Left renal cortex interstitium (tissue), 4 donors: ENCODE measurements around the gene UPK3BL1. TPM values are rescaled to one million over a fixed set of nuclear protein-coding genes. Genes with fewer than 3 reads are reported as not detected.
A peak's percentile ranks its signal among the peaks of the same experiment; 100 is the strongest.
"Not testable (repeated sequence)": the region's sequence is repeated elsewhere in the genome, so short reads cannot be mapped to it uniquely, and the experiment has no call there.

Experiments
- DNase-seq, 4 donors: peaks; one replicate each; pipeline ENCODE4 v3.0.0-alpha.2; 2013; ENCODE audit warnings: low read depth in 4 of 4, low spot score in 2 of 4, missing footprints in 1 of 4
- polyA plus RNA-seq, 4 donors: library from polyadenylated mRNA; unstranded; fragments of 120-200 nt; gene quantifications; one replicate each; pipeline ENCODE4 v1.2.1, GENCODE V29; 2013; ENCODE audit not compliant: insufficient read length in 4 of 4

UPK3BL1 gene, protein sequence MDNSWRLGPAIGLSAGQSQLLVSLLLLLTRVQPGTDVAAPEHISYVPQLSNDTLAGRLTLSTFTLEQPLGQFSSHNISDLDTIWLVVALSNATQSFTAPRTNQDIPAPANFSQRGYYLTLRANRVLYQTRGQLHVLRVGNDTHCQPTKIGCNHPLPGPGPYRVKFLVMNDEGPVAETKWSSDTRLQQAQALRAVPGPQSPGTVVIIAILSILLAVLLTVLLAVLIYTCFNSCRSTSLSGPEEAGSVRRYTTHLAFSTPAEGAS
- polyA plus RNA-seq, result 10 to 100 TPM in 3 of 4 donors, 1 to 10 TPM in 1; 8.6 to 34.8 (median 16.1) TPM

DNA sequence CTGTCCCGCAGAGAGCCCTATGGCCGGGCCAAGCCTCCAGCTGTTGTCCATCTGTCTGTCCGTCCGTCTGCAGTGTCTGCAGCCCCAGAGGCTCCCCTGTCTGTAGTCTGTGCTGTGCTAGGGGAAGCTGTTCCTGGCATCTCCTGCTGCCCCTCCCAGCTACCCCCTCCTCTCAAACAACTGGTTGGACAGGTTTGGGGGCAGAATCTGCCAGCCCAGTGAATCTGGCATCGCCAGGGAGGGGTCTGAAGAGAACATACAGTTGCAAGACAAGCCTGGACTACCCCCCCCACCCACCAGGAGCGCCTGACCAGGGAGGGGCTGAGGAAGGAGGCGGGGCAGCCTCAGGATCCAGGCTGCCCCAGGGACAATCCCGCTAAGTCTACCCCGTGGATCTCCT is at the start of gene UPK3BL1:
TSS of gene UPK3BL1 (minus strand) at position 101 of the 400 bp plus-strand sequence. CDS start at position 51, 50 bp downstream.
- DNase-seq, result not testable (repeated sequence)

GRCh38 chr7:102690602-102691001 is 48.0 kb upstream of the UPK3BL1 start:
- DNase-seq, result not testable (repeated sequence)

- not testable (repeated sequence) for DNase-seq
These were observed 47.1 kb upstream of the UPK3BL1 start for GRCh38 chr7:102689436-102690282.

DNA sequence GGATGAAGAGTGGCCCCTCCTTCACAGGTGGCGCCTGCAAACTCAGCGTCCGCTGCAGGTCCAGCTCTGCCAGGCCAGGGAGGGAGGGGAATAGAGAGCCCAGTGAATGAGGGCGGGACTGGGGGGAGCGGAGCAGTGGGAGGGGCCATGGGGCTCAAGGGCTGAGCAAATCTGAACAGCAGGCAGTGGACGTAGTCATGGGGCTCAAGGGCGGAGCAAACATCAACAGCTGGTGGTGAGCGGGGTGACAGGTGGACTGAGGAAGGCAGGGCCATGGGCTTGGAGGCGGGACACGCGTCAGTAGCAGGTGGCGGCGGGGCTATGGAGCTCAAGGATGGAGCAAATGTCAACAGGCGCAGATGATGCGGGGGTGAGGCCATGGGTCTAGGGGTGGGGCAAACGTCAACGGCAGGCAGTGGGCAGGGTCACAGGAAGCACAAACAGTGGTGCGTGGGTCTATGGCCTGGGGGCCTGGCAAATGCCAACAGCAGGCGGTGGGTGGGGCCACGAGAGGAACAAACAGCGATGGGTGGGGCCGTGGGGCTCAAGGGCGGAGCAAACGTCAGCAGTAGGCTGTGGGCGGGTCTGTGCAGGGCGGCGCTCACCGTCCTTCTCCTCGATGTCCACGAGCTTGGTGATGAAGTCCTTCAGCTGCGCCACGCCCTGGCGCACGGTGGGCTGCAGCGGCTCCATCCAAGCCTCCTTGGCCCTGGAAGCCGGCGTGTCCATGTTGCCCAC is 45.9 kb upstream of the UPK3BL1 start:
- DNase-seq, result not testable (repeated sequence)

- DNase-seq, result not testable (repeated sequence)
These were observed 40.0 kb upstream of the UPK3BL1 start for GRCh38 chr7:102682560-102682959.

- not testable (repeated sequence) for DNase-seq
These were observed 38.2 kb upstream of the UPK3BL1 start for GRCh38 chr7:102680780-102681179.

DNA sequence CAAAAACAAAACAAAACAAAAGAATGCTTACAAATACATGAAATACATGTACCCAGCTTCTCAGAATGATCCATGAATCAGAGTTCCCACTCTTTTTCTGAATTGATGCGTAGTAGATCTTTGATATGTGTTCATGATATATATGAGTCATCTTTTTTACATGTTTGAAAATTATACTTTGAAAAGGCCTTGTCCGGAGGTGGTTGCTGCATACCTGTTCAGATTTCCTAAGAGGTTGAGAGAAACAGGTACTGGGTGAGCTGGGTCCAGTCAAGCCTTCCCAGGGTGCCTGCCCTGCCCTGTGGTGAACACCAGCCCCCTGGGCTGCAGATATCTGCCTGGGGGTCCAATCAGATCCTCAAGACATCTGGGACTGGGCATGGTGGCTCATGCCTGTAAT is 33.0 kb upstream of the UPK3BL1 start:
- not testable (repeated sequence) for DNase-seq

DNA sequence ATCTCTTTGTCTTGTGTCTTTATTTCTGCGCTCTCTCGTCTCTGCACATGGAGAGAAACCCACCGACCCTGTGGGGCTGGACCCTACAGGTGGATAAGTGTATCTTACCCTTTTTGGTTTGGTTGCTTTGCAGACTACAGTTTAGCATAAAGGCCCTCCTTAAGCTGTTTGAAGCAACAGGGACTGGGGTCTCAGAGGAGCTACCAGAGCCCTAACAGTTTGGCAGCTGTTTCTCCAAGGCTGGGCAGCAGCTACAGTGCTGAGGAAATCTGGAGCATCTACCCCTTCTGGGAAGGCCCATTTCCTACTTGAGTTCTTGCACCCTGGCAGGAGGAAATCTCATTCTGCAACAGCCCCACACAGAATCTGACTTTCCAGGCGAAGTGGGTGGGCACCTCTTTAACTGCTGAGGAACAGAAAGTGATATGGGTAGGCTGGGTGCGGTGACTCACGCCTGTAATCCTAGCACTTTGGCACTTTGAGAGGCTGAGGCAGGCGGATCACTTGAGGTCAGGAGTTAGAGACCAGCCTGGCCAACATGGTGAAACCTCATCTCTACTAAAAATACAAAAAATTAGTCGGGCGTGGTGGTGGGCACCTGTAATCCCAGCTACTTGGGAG is 31.0 kb upstream of the UPK3BL1 start:
- not testable (repeated sequence) for DNase-seq

DNA sequence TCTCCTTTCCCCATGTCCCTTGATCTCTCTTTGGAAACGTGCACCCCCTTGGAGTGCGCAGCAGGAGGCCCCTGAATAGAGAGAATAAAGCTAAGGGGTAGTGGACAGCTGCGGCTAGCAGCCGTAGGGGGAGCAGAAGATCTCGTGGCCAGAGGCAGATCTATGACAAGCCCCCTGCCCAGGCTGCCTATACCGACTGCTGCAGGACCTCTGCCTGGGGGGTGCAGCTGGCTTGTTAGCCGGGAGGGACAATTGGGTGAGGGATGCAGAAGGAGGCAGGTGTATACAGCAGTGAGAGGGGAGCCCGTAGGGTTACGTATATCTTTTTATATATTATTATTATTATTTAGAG is 29.3 kb upstream of the UPK3BL1 start:
- DNase-seq, result not testable (repeated sequence)

- peak in 3 of 4 donors; percentile 11 to 64 (median 37) for DNase-seq
These were observed 28.8 kb upstream of the UPK3BL1 start, which contains the start of gene POLR2J2 for GRCh38 chr7:102671166-102671955. Gene POLR2J2 (minus strand): TSS chr7:102671663. CDS start chr7:102671601, 62 bp downstream.

DNA sequence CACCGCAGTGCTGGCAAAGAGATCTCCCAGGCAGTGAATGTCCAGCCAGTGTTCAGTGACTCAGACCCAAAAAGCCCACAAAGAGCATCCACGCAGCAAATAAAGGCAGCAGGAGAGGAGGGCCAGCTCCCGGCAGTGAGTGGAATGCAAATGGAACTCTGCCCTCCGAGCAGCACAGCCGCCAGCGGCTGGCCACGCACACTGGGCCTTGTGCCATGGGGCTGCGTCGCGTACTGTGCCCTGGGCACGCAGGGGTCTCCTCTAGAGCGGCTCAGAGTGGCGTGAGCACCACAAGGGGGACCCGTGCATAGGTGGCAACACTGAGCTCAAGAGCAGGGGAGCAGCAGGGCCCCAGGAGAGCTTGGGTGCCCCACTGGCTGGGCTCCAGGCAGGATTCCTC is 24.9 kb upstream of the UPK3BL1 start:
- not testable (repeated sequence) for DNase-seq

DNA sequence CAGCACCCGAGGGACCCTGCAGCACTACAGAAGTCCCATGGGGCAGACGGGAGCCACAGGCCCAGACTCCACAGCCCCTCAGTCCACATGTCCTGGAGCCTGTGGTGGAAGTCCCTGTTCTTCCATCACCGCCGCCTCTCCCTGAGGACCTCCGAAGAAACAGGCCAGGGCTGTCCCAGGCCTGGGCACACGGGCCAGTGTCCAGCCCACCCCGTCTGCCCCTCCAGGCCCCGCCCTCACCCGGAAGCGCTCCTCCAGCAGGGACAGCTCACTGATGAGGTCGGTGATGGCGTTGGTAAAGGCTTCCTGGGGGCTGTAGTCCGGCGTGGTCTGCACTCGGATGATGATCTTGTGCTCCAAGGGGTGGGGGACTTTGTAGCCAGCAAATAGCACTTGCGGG is 24.3 kb upstream of the UPK3BL1 start:
- not testable (repeated sequence) for DNase-seq

GRCh38 chr7:102664765-102665164 is 22.2 kb upstream of the UPK3BL1 start:
- DNase-seq, result not testable (repeated sequence)

GRCh38 chr7:102649924-102650323 is 7.3 kb upstream of the UPK3BL1 start, which contains the start of gene SPDYE2B:
Gene SPDYE2B (plus strand): TSS chr7:102650319. CDS start chr7:102652349, 2,030 bp downstream.
- DNase-seq, result not testable (repeated sequence)

DNA sequence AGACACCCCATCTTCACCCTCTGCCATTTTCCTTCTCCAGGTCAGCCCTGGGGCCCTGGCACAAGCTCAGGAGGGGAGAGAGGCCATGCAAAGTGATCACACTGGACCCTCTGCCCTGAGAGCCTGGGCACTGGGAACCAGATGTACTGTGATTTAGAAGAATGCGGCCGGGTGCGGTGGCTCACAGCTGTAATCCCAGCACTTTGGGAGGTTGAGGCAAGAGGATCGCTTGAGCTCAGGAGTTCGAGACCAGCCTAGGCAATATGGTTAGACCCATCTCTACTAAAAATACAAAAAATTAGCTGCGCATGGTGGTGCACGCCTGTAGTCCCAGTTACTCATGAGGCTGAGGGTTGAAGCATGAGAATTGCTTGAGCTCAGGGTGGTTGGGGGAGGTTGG is 5.2 kb upstream of the UPK3BL1 start:
- not testable (repeated sequence) for DNase-seq

GRCh38 chr7:102643404-102643803 is 813 bp upstream of the UPK3BL1 start:
- not testable (repeated sequence) for DNase-seq

DNA sequence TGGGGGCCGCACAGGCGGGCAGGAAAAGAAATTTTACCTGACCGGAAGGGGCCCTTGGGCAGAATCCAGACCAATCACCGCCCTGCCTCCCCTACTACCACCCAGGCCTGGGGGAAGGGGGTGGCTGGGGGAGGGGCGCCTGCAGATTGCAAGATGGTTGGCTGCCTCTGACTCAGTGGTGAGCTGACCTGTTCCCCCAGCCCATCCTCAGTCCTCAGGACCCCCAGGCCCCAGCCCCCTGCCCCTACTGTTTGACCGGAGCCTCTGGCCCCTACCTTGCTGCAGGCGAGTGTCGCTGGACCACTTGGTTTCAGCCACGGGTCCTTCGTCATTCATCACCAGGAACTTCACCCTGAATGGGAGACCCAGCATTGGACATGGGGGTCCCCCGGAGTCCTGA is 3.7 kb downstream of the UPK3BL1 start:
- DNase-seq, result not testable (repeated sequence)

- DNase-seq, result not testable (repeated sequence)
These were observed 5.6 kb downstream of the UPK3BL1 start for GRCh38 chr7:102636956-102637355.

GRCh38 chr7:102635354-102635753 is 7.2 kb downstream of the UPK3BL1 start:
- not testable (repeated sequence) for DNase-seq
